ENCODE results near the gene CLMN. TPM values are rescaled to one million over a fixed set of nuclear protein-coding genes. Genes with fewer than 3 reads are reported as not detected.

Gene CLMN
- total RNA-seq, 6 experiments from 2014 or later: 0.02 TPM; not detected in 5

GRCh38 chr14:95238487-95239298 is 81.0 kb downstream of the CLMN start:
- Mint-ChIP-seq H3K27ac (no peak overlapping the region; the same call in 1 of the 2 replicates), H3K9me3 (peaks cover 15% of the 10 kb centered on the region; the same call in 1 of the 2 replicates), H3K4me3 (no peak overlapping the region), H3K36me3 (ENCODE audit: low read depth) (no peaks in the 10 kb centered on the region), H3K4me1 (ENCODE audit: low read depth) (no peaks in the 10 kb centered on the region), H3K27me3 (ENCODE audit: insufficient read depth) (peaks cover 8% of the 10 kb centered on the region)
- TF ChIP-seq, protein P1, sequence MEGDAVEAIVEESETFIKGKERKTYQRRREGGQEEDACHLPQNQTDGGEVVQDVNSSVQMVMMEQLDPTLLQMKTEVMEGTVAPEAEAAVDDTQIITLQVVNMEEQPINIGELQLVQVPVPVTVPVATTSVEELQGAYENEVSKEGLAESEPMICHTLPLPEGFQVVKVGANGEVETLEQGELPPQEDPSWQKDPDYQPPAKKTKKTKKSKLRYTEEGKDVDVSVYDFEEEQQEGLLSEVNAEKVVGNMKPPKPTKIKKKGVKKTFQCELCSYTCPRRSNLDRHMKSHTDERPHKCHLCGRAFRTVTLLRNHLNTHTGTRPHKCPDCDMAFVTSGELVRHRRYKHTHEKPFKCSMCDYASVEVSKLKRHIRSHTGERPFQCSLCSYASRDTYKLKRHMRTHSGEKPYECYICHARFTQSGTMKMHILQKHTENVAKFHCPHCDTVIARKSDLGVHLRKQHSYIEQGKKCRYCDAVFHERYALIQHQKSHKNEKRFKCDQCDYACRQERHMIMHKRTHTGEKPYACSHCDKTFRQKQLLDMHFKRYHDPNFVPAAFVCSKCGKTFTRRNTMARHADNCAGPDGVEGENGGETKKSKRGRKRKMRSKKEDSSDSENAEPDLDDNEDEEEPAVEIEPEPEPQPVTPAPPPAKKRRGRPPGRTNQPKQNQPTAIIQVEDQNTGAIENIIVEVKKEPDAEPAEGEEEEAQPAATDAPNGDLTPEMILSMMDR (IDR thresholded peaks at IDR 0.05): no peak
- no peak for DNase-seq

GRCh38 chr14:95237958-95238340 is 81.8 kb downstream of the CLMN start:
- TF ChIP-seq, protein P1 (IDR thresholded peaks at IDR 0.05): no peak
- no peak overlapping the region for H3K4me3 Mint-ChIP-seq
- peaks cover 15% of the 10 kb centered on the region; the same call in 1 of the 2 replicates for H3K9me3 Mint-ChIP-seq
- H3K4me1 Mint-ChIP-seq (ENCODE audit: low read depth): no peaks in the 10 kb centered on the region
- H3K27ac Mint-ChIP-seq: no peak overlapping the region
- H3K36me3 Mint-ChIP-seq (ENCODE audit: low read depth): no peaks in the 10 kb centered on the region
- peaks cover 8% of the 10 kb centered on the region for H3K27me3 Mint-ChIP-seq (ENCODE audit: insufficient read depth)
- no peak for DNase-seq

DNA sequence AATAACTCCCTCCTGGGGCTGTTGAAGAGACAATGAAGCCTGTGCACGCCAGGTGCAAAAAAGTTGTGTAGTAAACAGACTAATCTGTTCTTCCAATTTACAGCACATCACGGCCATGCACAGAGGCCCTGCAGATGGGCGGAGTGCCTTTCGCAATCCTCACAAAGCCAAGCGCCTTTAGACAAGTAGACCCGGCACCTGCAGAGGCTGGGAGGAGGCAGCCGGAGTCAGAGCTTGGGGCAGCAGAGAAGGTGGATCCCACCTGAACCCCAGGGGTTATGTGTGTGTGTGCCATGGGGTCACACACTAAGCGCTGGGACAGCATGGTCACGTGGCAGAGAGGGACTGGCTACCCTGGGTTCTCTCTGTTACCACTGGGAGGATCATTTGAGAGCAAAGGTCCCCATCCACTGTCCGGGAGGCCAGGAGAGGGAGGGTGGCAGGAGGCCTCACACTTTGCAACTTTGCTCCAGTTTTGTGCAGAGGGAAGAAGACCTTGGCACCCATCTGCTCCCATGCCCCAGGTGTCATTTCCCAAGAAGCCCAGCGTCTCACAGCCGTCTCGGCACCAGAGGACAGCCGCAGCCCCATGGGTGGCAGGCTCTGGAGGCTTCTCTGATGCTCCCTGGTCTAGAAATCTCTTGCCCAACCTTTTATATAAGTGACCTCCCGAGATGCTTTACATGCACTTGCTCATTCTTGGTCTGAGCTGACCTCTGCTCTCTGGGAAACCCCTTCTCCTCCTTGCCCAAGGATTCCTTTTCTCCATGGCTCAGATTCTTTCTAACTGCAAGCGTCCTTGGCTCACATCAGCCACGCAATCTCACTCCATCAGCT is 82.4 kb downstream of the CLMN start:
- no peak overlapping the region for H3K4me3 Mint-ChIP-seq
- H3K9me3 Mint-ChIP-seq: peaks cover 15% of the 10 kb centered on the region; the same call in 1 of the 2 replicates
- no peaks in the 10 kb centered on the region for H3K4me1 Mint-ChIP-seq (ENCODE audit: low read depth)
- peaks cover 8% of the 10 kb centered on the region for H3K27me3 Mint-ChIP-seq (ENCODE audit: insufficient read depth)
- DNase-seq: no peak
- no peak overlapping the region for H3K27ac Mint-ChIP-seq
- no peaks in the 10 kb centered on the region for H3K36me3 Mint-ChIP-seq (ENCODE audit: low read depth)
- TF ChIP-seq, protein P1 (IDR thresholded peaks at IDR 0.05): no peak

DNA sequence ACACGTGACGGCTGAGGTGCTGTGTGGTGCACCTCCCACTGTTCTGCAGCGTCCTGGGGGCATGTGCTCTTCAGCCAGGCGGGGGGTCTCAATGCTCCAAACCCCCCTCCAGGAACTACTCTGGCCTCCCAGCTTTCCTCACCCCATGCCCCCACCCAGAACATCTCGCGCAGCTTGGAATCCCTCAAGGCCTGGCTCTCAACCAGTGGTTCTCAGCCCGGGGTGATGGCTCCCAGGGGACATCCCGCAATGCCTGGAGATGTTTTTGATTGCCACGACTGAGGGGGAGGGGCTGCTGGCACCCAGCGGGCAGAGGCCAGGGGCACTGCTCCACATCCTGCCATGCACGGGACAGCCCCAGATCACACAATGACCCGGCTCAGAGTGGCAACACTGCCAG is 83.5 kb downstream of the CLMN start:
- DNase-seq: no peak
- Mint-ChIP-seq H3K4me3 (no peak overlapping the region), H3K36me3 (ENCODE audit: low read depth) (no peaks in the 10 kb centered on the region), H3K9me3 (peaks cover 15% of the 10 kb centered on the region; the same call in 1 of the 2 replicates), H3K4me1 (ENCODE audit: low read depth) (no peaks in the 10 kb centered on the region), H3K27ac (no peak overlapping the region), H3K27me3 (ENCODE audit: insufficient read depth) (peaks cover 8% of the 10 kb centered on the region)
- TF ChIP-seq, protein P1 (IDR thresholded peaks at IDR 0.05): no peak

- no peak for DNase-seq
- H3K36me3 Mint-ChIP-seq (ENCODE audit: low read depth): no peaks in the 10 kb centered on the region
- H3K27ac Mint-ChIP-seq: no peak overlapping the region
- H3K4me1 Mint-ChIP-seq (ENCODE audit: low read depth): no peaks in the 10 kb centered on the region
- no peak overlapping the region for H3K4me3 Mint-ChIP-seq
- peaks cover 8% of the 10 kb centered on the region for H3K27me3 Mint-ChIP-seq (ENCODE audit: insufficient read depth)
- TF ChIP-seq, protein P1 (IDR thresholded peaks at IDR 0.05): no peak
- peaks cover 15% of the 10 kb centered on the region; the same call in 1 of the 2 replicates for H3K9me3 Mint-ChIP-seq
These were observed 83.9 kb downstream of the CLMN start for GRCh38 chr14:95235767-95236166.
